HG03342 (cell line): ENCODE results near the gene MYOF.
"Not testable (repeated sequence)": the region's sequence is repeated elsewhere in the genome, so short reads cannot be mapped to it uniquely, and the experiment has no call there.

Experiments used
- ATAC-seq: cut with Tn5 transposase; IDR thresholded peaks from one replicate; pipeline ENCODE4 v1.9.1; 2021; ENCODE audit warnings: mild to moderate bottlenecking, moderate library complexity; ENCODE audit not compliant: unreplicated experiment

MYOF gene

DNA sequence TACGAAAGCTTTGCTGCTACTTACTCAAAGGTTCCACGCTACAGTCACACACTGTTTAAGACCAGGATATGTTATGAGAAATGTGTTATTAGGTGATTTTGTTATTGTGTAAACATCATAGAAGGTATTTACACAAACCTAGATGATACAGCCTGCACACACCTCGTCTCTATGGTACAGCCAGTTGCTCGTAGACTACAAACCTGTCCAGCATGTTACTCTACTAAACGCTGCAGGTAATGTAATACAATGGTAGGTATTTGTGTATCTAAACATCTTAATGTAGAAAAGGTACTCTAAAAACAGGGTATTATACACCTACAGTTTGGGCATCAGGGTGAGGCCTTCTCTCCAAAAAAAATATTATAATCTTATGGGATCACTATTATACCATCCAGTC, 181.2 kb downstream of the MYOF start:
- no peak for ATAC-seq

DNA sequence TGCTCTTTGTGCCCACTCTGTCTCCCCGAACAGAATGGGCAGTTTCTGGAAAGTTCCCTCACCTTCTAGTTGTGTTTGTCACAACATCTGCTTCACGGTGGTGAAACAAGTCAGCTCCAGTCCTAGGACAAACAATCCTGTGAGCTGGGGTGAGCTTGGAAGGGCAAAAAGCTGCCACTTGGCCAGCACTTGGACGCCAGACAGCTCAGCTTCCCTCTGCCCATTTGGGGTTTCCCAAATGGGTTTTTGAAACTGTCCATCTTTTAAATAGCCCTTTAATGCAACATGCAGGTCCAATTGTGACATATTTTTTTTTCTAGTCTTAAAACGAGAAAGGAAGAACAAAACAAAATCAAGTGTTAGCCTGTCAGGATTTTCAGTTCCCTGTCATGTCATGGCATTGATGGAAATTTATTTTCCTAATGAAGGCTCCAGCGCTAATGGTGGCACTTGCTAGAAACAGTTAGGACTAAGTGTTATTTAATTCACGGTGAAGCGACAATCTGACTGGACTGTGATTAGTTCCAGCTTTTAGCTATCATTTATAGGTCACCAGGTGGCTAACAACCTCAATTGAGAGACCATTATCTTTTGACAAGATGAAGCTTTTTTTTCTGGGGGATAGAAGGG, 181.7 kb downstream of the MYOF start:
- no peak for ATAC-seq

DNA sequence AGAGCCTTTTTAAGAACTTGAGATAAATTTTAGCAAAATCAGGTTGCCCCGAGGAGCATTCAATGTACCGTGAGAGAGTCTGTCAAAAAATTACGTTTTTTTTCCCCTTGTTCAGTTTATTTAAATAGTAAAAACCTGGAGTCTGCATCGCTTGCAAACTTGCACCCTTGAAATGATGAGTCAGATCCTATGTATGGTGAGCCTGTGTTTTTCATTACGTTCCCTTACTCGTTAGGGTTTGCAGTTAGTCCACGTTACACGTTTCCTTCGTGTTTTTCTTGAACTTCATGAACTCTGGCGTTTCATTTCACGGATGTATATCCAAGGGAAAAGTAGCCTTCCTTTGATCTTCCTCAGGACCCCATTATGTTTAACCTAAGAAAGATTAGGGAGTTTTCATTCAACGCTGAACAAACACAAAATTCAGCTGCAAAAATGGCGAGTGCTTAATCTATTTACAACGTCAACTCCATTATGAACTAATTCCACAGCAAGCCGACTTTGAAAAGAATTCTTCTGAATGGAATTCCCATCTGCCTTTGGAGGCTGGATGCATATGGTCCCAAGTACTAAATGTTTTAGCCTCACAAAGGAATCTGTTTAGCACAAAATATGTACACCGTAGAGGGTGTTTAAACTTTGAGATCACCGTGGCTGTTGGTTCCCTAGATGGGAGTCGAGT, 182.4 kb downstream of the MYOF start:
- ATAC-seq = no peak

DNA sequence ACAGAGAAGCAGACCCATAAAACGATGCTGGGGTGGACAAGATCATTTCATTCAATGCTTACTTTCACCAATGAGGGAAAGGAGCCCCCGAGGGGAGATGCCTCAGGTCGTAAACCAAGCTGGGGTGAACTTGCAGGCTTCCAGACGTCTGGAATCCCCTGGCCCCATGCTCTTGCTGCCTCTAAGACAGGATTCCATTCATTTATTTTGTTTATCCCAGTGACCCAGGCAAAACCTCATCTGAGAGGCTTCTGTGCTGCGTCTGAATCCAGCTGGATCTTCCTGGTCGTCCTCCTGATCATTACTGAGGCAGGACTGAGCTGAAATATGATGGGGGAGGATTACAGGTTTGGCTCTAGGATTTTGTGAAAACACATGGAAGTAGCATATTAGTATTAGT, 182.9 kb downstream of the MYOF start:
- ATAC-seq = no peak

DNA sequence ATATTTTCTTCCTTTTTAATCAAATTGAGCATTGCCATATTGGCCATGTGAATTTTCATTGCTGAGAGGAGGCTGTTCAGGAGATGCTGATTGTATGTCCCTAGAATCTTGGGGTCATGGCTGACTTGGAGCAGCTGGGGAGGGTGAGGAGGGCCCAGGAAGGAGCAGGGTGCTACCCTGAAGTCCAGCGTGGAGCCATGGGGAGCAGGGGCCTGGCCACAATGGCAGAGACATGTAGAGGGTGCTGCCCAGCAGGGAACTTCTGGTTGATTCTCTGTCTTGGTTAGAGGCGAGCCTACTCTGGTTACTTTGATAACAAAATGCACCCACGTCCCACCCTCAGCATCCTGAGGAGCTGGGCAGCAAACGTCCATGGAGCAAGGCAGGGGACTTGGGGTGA, 186.0 kb downstream of the MYOF start:
- ATAC-seq = no peak

DNA sequence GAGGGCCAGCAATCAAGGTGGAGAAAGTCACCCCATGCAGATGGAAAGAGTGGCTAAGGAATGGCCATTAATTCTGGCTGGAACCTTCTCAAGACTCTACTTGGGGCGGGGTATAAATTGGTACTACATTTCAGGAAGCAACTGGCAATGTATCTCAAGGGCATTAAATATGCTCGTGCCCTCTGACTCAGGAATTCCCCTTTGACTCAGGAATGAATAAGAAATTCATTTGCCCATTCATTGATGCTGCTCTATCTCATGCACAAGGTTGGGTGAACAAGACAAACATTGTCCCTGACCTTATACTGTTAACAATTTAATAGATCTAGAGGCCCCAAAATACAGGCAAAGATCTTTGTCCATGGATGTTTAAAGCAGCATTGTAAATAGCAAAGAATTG, 188.1 kb downstream of the MYOF start:
- ATAC-seq = no peak

DNA sequence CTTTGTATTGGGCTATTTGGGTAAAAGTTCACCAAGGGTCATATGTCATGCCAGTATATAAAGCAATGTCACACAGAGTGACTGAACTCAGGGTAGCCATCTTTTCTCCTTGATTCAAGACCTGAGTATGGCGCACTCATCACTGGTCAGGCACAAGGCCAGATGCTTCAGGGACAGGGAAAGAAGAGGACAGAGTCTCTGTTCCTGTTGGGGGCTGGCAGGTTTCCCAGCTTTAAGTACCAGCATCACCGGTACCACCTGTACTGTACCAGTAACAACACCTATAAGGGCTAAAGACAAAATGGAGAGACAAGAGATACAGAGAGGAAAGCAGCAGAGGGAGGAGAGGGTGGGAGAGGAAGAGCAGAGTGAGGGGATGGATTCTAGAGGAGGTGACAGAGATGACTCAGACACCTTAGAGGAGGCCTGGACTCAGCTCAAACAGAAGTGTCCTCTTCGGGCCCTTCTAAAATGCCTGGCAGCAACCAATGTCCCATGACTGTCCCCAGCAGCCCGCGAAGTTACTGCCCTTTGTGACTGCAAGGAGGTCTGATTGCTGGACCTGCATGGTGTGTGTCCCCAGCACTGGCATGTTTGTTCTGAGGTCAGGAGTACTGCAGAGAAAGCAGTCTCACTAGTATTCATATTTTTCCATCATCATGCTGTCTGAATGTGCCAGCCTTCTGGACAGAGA, 191.3 kb downstream of the MYOF start:
- no peak for ATAC-seq

DNA sequence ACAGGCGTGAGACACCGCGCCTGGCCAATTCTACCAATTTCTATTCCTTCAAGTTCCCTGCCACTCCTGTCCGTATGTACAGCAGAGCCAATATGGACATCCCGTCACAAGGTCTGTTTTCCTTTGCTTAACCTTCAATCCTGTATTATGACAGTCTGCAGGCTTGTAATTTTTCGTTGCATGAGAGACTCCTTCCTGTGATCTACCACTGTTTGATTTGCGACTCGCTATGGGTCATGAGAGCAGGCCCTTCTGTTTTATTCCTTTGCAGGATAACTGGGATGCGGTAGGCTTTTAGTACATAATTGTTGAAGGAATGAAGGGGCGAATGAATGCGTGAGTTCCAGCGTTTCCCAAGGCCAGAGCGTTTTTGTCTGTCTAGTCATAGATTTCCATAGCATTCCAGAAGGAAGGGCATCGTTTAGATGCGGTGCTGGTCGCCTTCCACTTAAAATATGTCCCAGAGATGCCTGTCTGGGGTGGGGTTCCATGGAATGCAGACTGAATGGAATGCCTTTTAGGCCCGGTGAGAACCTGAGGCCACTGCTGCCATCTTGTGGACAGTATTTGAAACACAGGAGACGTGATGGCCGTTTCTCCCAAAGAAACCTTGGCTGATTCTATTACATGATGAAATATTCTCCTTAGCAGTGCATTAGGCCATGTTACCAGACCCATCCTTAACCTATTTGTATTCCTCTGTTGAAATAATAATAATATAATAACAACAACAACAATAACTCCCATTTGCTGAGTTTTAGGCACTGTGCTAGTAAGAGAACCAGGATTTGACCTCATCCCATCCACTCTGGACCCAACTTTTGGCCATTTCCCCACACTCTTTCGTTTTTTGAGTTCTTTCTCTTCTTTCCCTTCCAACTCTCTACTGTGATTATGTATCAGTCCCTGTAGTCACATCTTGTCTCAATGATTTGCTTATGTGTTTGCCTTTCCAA, 193.2 kb downstream of the MYOF start:
- no peak for ATAC-seq

DNA sequence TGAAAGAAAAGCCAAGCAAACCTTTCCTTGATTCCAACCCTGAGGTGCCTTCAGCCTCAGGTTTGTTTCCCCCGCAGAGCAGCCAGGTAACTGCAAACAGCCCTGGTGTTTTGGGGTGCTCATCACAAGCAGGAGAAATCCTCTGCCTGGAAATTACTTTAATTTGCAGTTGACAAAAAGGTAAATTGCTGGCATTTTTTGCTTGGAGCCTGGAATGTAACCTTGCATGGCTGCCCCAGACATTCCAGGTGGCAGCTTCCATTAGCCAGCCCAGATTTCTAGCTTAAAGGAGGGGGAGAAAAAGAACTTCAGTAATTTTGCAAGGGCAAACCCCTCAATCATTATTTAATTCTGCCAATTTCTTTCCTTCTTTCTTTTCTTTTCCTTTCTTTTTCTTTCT, 194.4 kb downstream of the MYOF start:
- ATAC-seq = no peak

DNA sequence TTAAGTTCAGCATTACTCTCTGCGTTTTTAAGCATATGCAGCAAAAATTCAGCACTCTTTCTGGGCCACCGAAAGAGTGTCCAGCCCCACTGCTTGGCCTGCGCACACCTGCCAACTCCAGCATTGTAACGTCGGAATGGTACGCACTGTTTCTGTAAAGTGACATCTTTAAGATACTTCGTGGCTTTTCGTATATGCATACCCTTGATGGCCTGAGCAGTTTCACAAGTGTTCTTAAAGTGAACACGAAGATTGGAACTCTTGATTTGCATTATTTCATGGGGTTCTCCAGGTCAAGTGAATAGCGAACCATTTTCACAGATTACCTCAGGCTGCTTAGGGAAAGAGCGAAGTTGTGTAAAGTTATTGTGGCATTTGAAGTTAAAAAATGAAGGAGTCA, 197.9 kb downstream of the MYOF start:
- ATAC-seq = not testable (repeated sequence)

DNA sequence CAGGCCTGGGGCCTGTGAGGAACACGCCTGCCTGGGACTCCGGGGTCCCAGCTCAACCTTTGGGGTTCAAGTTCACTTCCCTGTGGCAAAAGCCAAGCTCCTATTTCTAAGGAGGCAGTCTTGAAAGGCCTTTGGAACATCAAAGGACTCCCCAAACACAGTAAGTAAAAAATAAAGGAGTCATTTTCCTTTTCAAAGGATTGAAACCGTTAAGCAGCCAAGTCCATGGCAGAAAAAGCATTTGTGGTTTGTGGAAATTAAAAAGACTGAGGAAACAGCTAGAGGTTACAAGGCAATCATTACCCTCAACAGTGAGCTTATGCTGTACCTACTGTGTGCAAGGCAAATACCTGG, 200.8 kb downstream of the MYOF start:
- ATAC-seq = no peak

DNA sequence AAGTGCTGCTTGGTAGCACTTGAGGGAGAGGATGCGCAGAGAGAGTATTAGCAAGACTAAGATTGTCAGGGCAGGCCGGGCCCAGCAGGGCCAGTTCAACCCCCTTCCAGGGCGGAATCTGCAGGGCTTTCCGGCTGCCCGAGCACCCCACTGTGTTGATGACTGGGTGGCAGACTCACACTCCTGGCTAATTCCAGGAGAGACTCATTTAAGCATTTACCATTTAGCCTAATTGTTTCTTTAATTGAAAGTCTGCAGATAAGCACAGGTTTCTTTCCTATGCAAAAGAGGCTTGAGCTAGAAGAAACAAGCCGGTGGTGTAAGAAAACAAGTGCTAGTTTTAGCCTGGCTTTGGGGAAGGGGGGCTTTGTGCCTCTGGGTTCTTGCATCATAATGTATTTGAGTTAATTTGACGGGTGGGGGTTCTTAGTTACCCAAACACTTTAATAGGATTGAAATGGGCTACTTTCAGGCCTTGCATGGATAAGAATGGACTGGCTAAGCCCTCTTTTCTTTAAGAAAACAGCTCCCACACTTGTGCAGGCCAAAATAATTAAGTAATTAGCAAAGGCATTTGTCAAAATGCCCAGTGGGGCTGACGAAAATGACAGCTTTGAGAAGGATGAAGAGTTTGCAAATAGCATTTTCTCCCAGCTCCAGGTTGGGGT, 201.3 kb downstream of the MYOF start:
- no peak for ATAC-seq

DNA sequence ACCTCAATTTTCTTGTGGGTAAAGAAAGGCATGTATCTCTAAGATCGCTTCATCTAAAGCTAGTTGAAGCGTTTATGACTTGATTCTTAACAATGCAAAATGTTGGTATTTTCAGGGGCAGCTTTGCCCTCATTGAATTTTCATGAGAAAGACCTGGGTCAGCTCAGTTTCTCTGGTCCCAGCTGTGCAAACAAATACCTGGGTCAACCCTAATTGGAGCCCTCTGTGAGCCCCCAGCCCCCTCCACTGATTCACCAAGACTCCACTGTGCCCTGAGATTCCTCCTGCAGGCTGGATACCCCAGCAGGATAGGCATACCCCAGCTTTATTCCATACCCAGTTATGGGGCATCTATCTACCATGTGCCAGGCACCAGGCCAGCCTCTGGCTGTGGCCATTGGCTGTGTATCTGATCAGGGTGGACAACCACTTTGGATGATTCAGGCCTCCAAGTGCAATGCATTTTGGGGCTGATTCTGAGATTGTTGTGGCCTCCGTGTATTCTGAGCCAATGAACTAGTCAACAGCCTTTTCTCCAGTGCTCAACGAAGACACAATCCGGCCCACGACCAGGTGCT, 201.9 kb downstream of the MYOF start:
- no peak for ATAC-seq

DNA sequence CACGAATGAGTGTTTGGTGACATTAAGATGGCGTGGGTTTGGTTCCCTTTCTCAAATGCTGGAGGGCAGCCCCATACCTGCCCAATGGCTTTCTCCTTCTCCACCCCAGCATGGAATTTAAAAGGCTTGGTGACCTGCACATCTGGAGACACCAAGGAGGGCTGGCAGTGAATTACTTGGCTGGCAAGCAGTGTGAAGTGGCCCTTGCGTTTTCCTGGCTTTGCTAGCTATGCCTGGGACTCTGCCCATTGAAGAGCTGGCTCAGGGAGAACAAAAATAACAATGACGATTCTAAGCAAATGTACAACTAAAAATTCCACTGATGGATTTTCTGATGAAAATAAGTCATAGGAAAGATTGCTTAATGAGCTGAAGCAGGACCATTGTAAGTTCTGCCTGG, 204.8 kb downstream of the MYOF start:
- no peak for ATAC-seq

DNA sequence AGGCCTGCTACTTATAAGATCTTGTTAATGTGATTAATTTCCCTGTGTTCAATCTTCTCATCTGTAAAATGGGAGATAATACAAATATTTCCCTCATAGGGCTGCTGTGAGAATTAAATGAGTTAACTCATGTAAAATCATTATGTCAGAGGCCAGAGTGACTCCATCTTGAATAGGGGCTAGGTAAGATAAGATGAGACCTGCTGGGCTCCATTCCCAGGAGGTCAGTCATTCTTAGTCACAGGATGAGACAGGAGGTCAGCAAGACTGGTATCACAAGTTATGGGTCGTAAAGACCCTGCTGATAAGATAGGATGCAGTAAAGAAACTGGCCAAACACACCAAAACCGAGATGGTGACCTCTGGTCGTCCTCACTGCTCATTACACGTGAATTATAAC, 207.7 kb downstream of the MYOF start:
- ATAC-seq = no peak

DNA sequence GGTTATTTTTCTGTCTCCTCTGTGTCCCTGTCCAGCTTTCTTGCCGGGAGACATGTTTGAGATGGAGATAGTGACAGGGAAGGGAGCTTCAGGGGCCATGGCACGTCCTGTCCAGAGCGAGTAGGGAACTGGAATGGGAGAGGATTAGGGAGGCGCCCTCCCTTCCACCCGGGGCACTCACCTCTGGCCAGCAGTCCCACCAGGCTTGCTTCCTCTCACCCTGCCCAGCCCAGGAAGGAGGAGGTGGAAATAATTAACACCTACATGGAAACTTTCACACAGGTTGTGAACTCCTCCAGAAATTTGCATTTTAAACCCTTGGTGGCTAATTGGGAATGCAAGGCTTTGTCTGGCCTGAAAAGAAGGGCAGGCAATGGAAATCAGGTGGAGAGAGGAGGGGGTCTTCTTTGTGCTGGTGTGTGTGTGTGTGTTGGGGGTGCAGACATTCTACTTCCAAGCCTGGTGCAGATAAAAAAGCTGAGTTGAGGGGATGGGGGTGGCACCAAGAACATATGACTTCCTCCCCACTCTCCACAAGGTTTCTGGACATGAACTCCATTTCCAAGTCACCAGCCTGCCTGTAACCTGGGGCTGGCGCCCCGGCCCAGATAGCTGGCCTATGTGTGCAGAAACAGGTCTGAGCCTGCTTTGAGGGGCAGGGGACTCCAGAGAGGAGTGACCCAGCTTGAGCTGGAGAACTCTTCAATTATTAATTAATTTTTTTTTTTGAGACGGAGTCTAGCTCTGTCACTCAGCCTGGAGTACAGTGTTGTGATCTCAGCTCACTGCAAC, 209.1 kb downstream of the MYOF start:
- ATAC-seq = no peak

DNA sequence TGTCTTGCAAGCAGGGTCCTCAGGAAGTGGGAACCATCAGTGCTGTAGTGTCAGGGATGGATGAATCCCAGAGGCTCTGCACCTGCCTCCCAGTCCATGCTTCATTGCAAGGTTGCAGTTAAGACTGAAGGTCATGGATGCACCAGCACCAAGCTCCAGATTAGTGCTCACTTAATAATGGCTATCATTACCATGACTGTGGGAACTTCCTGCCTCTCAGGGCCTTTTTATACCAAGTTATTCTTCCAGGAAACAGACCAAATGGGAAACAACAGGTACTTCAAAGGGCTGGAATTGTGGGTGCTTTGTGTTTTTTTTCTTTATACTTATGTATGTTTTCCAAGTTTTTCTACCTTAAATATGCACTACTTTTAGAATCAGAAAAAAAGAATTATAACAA, 210.8 kb downstream of the MYOF start:
- no peak for ATAC-seq

DNA sequence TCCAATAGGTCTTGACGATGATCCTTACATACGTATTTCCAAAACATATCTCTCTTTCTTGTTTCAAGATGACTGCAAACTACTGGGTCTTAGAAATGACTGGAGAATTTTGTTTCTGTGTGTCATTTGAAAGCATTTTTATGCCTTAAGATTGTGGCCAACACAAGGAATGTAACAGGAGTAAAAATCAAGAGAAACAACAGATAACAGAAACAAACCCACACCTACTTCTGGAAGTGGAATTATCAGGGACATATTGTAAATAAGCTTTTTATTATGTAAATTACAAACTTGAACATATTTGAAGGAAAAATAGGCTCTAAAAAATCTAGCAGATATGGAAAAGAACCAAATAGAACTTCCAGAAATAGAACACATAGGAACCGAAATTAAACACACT, 212.9 kb downstream of the MYOF start:
- no peak for ATAC-seq

DNA sequence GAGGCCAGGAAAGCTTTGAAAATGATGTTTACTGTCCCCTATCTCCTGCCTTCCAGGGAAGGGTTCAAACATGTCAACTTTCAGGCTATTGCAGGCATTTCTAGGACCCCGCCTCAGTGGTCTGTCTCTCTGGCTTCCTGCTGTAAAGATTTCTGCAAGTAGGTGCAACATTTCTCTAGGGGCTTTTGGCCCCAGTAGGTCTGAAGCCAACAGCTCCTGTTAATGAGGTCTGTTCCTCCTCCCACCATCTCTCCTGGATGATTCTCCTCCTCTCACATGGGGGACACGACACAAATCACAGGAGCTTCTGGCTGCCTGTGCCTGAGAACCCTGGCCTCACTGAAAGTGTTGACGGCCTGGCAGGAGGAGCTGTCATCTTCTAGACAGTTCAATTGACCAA, 214.1 kb downstream of the MYOF start:
- ATAC-seq = no peak

DNA sequence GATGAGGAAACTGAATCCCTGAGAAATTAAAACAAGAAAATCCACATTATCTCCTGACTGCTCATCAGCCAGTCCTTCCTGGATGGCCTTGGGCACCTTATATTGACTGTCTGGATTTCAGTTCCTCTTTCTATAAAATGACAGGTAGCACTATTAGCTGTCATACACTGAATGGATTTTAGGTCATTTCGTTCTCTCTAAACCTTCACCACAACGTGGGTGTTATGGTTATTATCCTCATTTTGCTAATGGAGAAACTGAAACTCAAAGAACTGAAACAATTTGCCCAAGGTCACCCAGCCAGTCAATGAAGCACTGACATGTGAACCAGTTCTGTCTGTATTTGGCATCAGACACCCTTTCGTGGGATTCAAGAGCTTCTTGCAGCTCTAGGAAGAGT, 214.6 kb downstream of the MYOF start:
- ATAC-seq = peak; percentile 99
